Esophagus muscularis mucosa (tissue), 4 donors: Measurements from ENCODE around the gene BRAP. TPM values are rescaled to one million over a fixed set of nuclear protein-coding genes. Genes with fewer than 3 reads are reported as not detected.
"Not testable (repeated sequence)": the region's sequence is repeated elsewhere in the genome, so short reads cannot be mapped to it uniquely, and the experiment has no call there.

Source experiments
- DNase-seq: peaks from one replicate; pipeline ENCODE4 v3.0.0-alpha.2; 2017; ENCODE audit errors: extremely low spot score
- H3K27ac ChIP-seq, 4 donors: fragments of 200-600 bp; sonication (generic); replicated peaks in 1 of 4; 1 replicate in 3 of 4; 2 replicates in 1 of 4; pipeline ENCODE4 v1.5.1; 2016 to 2019; ENCODE audit warnings: mild to moderate bottlenecking in 1 of 4
- H3K27me3 ChIP-seq, 4 donors: fragments of 200-600 bp; sonication (generic); one replicate each; pipeline versions ENCODE4 v1.5.1 to v1.6.0; 2016 to 2019
- H3K36me3 ChIP-seq, 4 donors: fragments of 200-600 bp; sonication (generic); one replicate each; pipeline ENCODE4 v1.5.1; 2016 to 2019
- H3K4me1 ChIP-seq, 4 donors: fragments of 200-600 bp; sonication (generic); one replicate each; pipeline ENCODE4 v1.5.1; 2016 to 2019
- H3K4me3 ChIP-seq, 4 donors: fragments of 200-600 bp; sonication (generic); 1 replicate in 2 of 4; 2 replicates in 2 of 4; pipeline ENCODE4 v1.5.1; 2016 to 2019; ENCODE audit warnings: mild to moderate bottlenecking in 4 of 4, moderate library complexity in 1 of 4
- H3K9me3 ChIP-seq, 4 donors: fragments of 200-600 bp; sonication (generic); 1 replicate in 3 of 4; 2 replicates in 1 of 4; pipeline ENCODE4 v1.5.1; 2016 to 2019
- EP300 ChIP-seq: sonication (generic); formaldehyde crosslinking; IDR thresholded peaks from one replicate; pipeline ENCODE4 v1.6.1; 2017; ENCODE audit warnings: antibody characterized with exemption
- POLR2A ChIP-seq: fragments of 450-650 bp; IDR thresholded peaks from one replicate; pipeline ENCODE4 v1.6.1; 2017; ENCODE audit warnings: antibody characterized with exemption, moderate library complexity, mild to moderate bottlenecking, low read depth
- POLR2AphosphoS5 ChIP-seq, 2 donors: sonication (generic); formaldehyde crosslinking; IDR thresholded peaks; one replicate each; pipeline ENCODE4 v1.6.1; 2017; ENCODE audit warnings: antibody characterized with exemption in 2 of 2
- WGBS: methylation state at CpG from one replicate; pipeline ENCODE4 v1.1.5; 2018; 5-methylcytosine and 5-hydroxymethylcytosine counted together
- intact Hi-C: fragments of 100-400 bp; cut with DNase I; formaldehyde crosslinking; loops from one replicate; pipeline ENCODE4 v1.15.1; 2023
- total RNA-seq, 4 donors: library from RNA; depleted of rRNA; stranded (reverse); fragments of >200 nt; gene quantifications; one replicate each; pipeline versions ENCODE4 v1.1.0 to v1.2.1, GENCODE V29; 2016
- TF ChIP-seq, protein P1 (sequence below), 3 experiments: fragments of 200-600 bp in 2 of 3; fragments of 450-650 bp in 1 of 3; sonication (generic) in 2 of 3; IDR thresholded peaks; one replicate each; pipeline ENCODE4 v1.5.1; 2017 to 2019; ENCODE audit warnings: antibody characterized with exemption in 3 of 3, mild to moderate bottlenecking in 2 of 3, moderate library complexity in 1 of 3

BRAP gene
- total RNA-seq, 4 donors from 2014 or later = 17.4 to 23.8 (median 20.7) TPM

DNA sequence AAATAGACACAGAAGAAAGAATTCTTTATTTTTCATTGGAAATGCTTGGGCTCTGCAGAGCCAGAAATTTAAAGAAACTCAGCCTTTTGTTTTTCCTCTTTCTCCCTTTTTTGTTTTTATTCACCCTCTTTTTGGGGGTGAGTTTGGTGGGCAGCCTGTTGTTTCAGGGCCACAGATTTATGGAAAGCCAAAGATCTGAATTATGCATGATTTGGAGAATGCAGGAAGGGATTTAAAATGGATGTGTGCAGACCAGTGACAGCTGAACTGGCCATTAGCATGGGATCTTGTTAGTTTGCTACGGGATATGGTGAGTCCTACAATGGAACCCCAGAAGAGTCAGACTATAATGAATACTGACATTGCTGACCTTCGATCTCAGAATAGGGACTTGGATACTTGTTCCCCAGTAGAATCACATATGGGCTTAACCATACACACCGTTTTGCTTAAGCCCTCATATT is 79.0 kb downstream of the BRAP start:
- DNase-seq = no peak
- no peaks in the 10 kb centered on the region for H3K36me3 ChIP-seq
- H3K4me1 ChIP-seq = no peaks in the 10 kb centered on the region
- H3K9me3 ChIP-seq = no peaks in the 10 kb centered on the region
- 86% methylated on average over 3 of the region's 3 CpGs for WGBS
- no peak overlapping the region for H3K4me3 ChIP-seq
- TF ChIP-seq POLR2AphosphoS5 (IDR thresholded peaks at IDR 0.05) (no peak), POLR2A (no peak), EP300 (no peak)
- TF ChIP-seq, protein P1, sequence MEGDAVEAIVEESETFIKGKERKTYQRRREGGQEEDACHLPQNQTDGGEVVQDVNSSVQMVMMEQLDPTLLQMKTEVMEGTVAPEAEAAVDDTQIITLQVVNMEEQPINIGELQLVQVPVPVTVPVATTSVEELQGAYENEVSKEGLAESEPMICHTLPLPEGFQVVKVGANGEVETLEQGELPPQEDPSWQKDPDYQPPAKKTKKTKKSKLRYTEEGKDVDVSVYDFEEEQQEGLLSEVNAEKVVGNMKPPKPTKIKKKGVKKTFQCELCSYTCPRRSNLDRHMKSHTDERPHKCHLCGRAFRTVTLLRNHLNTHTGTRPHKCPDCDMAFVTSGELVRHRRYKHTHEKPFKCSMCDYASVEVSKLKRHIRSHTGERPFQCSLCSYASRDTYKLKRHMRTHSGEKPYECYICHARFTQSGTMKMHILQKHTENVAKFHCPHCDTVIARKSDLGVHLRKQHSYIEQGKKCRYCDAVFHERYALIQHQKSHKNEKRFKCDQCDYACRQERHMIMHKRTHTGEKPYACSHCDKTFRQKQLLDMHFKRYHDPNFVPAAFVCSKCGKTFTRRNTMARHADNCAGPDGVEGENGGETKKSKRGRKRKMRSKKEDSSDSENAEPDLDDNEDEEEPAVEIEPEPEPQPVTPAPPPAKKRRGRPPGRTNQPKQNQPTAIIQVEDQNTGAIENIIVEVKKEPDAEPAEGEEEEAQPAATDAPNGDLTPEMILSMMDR (IDR thresholded peaks at IDR 0.05) = no peak
- intact Hi-C loops = no loop called here
- H3K27me3 ChIP-seq = no peaks in the 10 kb centered on the region
- H3K27ac ChIP-seq = no peak overlapping the region

DNA sequence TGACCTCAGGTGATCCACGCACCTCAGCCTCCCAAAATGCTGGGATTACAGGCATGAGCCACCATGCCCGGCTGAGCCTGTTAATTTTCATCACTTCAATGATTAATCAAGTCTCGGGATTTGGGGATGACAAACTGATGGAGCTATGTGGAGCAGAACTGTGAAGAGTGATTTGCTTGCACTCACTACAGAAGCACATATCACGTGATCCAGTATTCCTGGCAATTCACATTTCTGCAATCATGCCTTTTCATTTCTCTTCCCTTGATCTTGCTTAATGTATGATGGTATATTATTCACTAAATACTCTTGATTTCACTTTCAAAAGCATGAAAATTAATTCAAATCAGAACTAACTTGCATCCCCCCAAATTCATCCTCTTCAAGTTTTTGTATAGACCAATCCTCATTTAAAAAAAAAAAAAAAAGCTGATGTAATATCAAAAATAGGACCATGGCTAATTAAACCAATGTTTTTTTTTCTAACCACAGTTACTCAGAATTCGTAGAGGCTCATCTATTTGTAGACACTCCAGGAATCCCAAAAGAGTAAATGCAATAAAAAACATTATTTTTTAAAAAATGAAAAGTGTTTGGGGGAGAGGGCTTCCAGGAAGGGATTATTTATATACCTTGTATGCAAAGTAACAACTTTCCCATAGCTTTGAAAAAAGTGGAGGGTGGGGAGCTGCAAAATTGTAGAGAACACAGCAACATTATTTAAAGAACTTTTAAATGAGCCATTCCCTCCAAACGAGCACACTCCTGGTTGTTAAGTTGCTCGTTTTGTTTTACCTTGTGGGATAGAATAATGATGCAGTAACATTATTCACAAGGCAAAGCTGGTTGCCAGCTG is 79.6 kb downstream of the BRAP start:
- no peaks in the 10 kb centered on the region for H3K9me3 ChIP-seq
- H3K36me3 ChIP-seq = no peaks in the 10 kb centered on the region
- no peaks in the 10 kb centered on the region for H3K27me3 ChIP-seq
- DNase-seq = no peak
- H3K4me1 ChIP-seq = no peaks in the 10 kb centered on the region
- H3K4me3 ChIP-seq = no peak overlapping the region
- H3K27ac ChIP-seq = no peak overlapping the region
- 86% methylated on average over 7 of the region's 7 CpGs for WGBS
- intact Hi-C loops = no loop called here
- TF ChIP-seq, protein P1 (IDR thresholded peaks at IDR 0.05) = no peak
- TF ChIP-seq POLR2A = no peak
- no peak for TF ChIP-seq POLR2AphosphoS5 (IDR thresholded peaks at IDR 0.05)
- TF ChIP-seq EP300 = no peak

DNA sequence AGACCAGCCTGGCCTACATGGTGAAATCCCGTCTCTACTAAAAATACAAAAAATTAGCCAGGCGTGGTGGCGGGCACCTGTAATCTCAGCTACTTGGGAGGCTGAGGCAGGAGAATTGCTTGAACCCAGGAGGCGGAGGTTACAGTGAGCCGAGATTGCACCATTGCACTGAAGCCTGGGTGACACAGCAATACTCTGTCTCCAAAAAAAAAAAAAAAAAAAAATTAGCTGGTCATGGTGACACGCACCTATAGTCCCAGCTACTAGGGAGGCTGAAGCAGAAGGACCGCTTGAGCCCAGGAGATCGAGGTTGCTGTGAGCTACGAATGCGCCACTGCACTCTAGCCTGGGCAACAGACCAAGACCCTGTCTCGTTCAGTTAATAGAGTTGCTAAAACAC is 82.9 kb downstream of the BRAP start:
- WGBS = 96% methylated on average over 11 of the region's 11 CpGs
- H3K9me3 ChIP-seq, intact Hi-C loops, H3K4me3 ChIP-seq, DNase-seq, H3K27ac ChIP-seq, H3K36me3 ChIP-seq, H3K27me3 ChIP-seq: not testable (repeated sequence)
- peaks cover 8 to 11% (median 11%) of the 10 kb centered on the region in 4 donors for H3K4me1 ChIP-seq

DNA sequence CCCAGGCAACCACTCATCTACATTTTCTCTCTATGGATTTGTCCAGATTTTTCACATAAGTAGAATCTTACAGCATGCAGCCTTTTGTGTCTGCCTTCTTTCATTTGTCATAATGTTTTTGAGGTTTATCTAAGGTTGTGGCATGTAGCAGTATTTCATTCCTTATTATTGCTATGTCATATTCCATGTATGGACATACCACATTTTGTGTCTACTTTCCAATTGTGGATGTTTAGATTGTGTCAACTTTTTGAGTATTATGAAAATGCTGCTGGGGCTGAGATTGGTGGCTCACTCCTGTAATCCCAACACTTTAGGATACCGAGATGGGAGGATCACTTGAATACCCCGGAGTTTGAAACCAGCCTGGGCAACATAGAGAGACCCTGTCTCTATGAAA is 83.4 kb downstream of the BRAP start:
- WGBS = 98% methylated on average over 2 of the region's 2 CpGs
- no peaks in the 10 kb centered on the region for H3K27me3 ChIP-seq
- TF ChIP-seq, protein P1 (IDR thresholded peaks at IDR 0.05) = no peak
- no peak for TF ChIP-seq EP300
- TF ChIP-seq POLR2A = no peak
- TF ChIP-seq POLR2AphosphoS5 (IDR thresholded peaks at IDR 0.05) = no peak
- peaks cover 8 to 12% (median 11%) of the 10 kb centered on the region in 4 donors for H3K4me1 ChIP-seq
- H3K4me3 ChIP-seq = no peak overlapping the region
- intact Hi-C loops = no loop called here
- H3K9me3 ChIP-seq = no peaks in the 10 kb centered on the region
- no peak for DNase-seq
- H3K36me3 ChIP-seq = no peaks in the 10 kb centered on the region
- no peak overlapping the region for H3K27ac ChIP-seq

DNA sequence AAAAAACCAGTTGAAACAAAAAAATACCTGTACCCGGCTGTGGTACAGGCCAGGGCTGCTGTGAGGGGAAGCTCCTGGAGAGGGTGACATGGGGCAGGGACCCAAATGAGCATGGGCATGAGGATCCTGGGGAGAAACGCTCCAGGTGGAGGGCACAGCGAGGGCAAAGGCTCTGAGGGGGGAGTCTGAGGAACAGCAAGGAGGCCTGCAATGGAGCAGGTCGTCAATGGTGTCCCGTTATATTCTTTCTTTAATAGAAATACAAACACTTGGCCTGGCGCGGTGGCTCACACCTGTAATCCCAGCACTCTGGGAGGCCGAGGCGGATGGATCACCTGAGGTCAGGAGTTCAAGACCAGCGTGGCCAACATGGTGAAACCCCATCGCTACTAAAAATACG is 84.8 kb downstream of the BRAP start:
- H3K9me3 ChIP-seq, intact Hi-C loops, H3K4me3 ChIP-seq, DNase-seq, H3K27me3 ChIP-seq, H3K36me3 ChIP-seq: not testable (repeated sequence)
- Histone ChIP-seq H3K4me1 (peaks cover 20 to 24% (median 24%) of the 10 kb centered on the region in 4 donors), H3K27ac (peak overlapping the region in 3 of 4 donors; percentile 96 to 98 (median 97))
- WGBS = 93% methylated on average over 12 of the region's 12 CpGs
